ENCODE results near the gene AAMDC. TPM values are rescaled to one million over a fixed set of nuclear protein-coding genes. Genes with fewer than 3 reads are reported as not detected.
"Not testable (repeated sequence)": the region's sequence is repeated elsewhere in the genome, so short reads cannot be mapped to it uniquely, and the experiment has no call there.

The AAMDC gene
- total RNA-seq, 1 donor from 2014 or later: 56.4 TPM

- no peak for DNase-seq (ENCODE audit: low spot score in 2 of 2)
- peaks cover 18 to 38% of the 10 kb centered on the region in 2 donors for H3K36me3 ChIP-seq
- TF ChIP-seq CTCF (IDR thresholded peaks at IDR 0.05): no peak
- H3K4me1 ChIP-seq: no peaks in the 10 kb centered on the region
- H3K4me3 ChIP-seq: no peak overlapping the region
- H3K9me3 ChIP-seq: no peaks in the 10 kb centered on the region
- H3K27ac ChIP-seq: no peak overlapping the region
- no peaks in the 10 kb centered on the region for H3K27me3 ChIP-seq
- intact Hi-C loops (cut with DNase I): no loop called here
These were observed 45.4 kb downstream of the AAMDC start for GRCh38 chr11:77866336-77866735.

GRCh38 chr11:77868744-77869143 lies 47.8 kb downstream of the AAMDC start:
- Histone ChIP-seq H3K27ac (no peak overlapping the region), H3K9me3 (no peaks in the 10 kb centered on the region), H3K36me3 (peaks cover 28 to 40% of the 10 kb centered on the region in 2 donors), H3K27me3 (no peaks in the 10 kb centered on the region), H3K4me1 (no peaks in the 10 kb centered on the region), H3K4me3 (no peak overlapping the region)
- intact Hi-C loops (cut with DNase I): no loop called here
- DNase-seq (ENCODE audit: low spot score in 2 of 2): no peak
- no peak for TF ChIP-seq CTCF (IDR thresholded peaks at IDR 0.05)

- no peak overlapping the region for H3K27ac ChIP-seq
- H3K9me3 ChIP-seq: no peaks in the 10 kb centered on the region
- no peak overlapping the region for H3K4me3 ChIP-seq
- no peaks in the 10 kb centered on the region for H3K4me1 ChIP-seq
- intact Hi-C loops (cut with DNase I): no loop called here
- no peak for DNase-seq (ENCODE audit: low spot score in 2 of 2)
- H3K36me3 ChIP-seq: peaks cover 28 to 56% of the 10 kb centered on the region in 2 donors
- H3K27me3 ChIP-seq: no peaks in the 10 kb centered on the region
- no peak for TF ChIP-seq CTCF (IDR thresholded peaks at IDR 0.05)
These were observed 50.9 kb downstream of the AAMDC start for GRCh38 chr11:77871855-77872254.

- Histone ChIP-seq H3K36me3 (peaks cover 28 to 60% of the 10 kb centered on the region in 2 donors), H3K4me1 (peaks cover 0 to 1% of the 10 kb centered on the region in 2 donors), H3K4me3 (no peak overlapping the region), H3K27me3 (no peaks in the 10 kb centered on the region), H3K27ac (no peak overlapping the region), H3K9me3 (no peaks in the 10 kb centered on the region)
- TF ChIP-seq CTCF (IDR thresholded peaks at IDR 0.05): no peak
- intact Hi-C loops (cut with DNase I): no loop called here
- no peak for DNase-seq (ENCODE audit: low spot score in 2 of 2)
These were observed 52.4 kb downstream of the AAMDC start for GRCh38 chr11:77873345-77873744.

GRCh38 chr11:77874206-77874605 lies 53.3 kb downstream of the AAMDC start:
- Histone ChIP-seq H3K4me1 (peaks cover 0 to 3% of the 10 kb centered on the region in 2 donors), H3K9me3 (no peaks in the 10 kb centered on the region), H3K36me3 (peaks cover 27 to 61% of the 10 kb centered on the region in 2 donors), H3K4me3 (no peak overlapping the region), H3K27ac (no peak overlapping the region), H3K27me3 (no peaks in the 10 kb centered on the region)
- TF ChIP-seq CTCF (IDR thresholded peaks at IDR 0.05): no peak
- intact Hi-C loops (cut with DNase I): no loop called here
- DNase-seq (ENCODE audit: low spot score in 2 of 2): no peak

GRCh38 chr11:77876045-77876444 lies 55.1 kb downstream of the AAMDC start:
- no peak overlapping the region for H3K27ac ChIP-seq
- TF ChIP-seq CTCF (IDR thresholded peaks at IDR 0.05): no peak
- H3K4me3 ChIP-seq: no peak overlapping the region
- no peaks in the 10 kb centered on the region for H3K9me3 ChIP-seq
- peaks cover 0 to 3% of the 10 kb centered on the region in 2 donors for H3K4me1 ChIP-seq
- peaks cover 16 to 62% of the 10 kb centered on the region in 2 donors for H3K36me3 ChIP-seq
- intact Hi-C loops (cut with DNase I): no loop called here
- no peaks in the 10 kb centered on the region for H3K27me3 ChIP-seq
- DNase-seq (ENCODE audit: low spot score in 2 of 2): no peak

- peak overlapping the region in 1 of 2 donors; percentile 11 for H3K27ac ChIP-seq
- H3K4me3 ChIP-seq; intact Hi-C loops (cut with DNase I); DNase-seq (ENCODE audit: low spot score in 2 of 2); H3K9me3 ChIP-seq; H3K27me3 ChIP-seq; H3K4me1 ChIP-seq: not testable (repeated sequence)
- peaks cover 17 to 59% of the 10 kb centered on the region in 2 donors for H3K36me3 ChIP-seq
These were observed 57.3 kb downstream of the AAMDC start for GRCh38 chr11:77878247-77878646.
